RWPE1 (cell line): Measurements from ENCODE around the gene SLC2A3.
"Not testable (repeated sequence)": the region's sequence is repeated elsewhere in the genome, so short reads cannot be mapped to it uniquely, and the experiment has no call there.

ENCODE experiments used
- CTCF ChIA-PET: fragments of 350-600 bp; sonication (Branson Sonifier 250); formaldehyde crosslinking; extraction: SDS; loops from one replicate; lab custom pipeline; 2021; lab: Yijun Ruan, JAX
- POLR2A ChIA-PET: fragments of 400-600 bp; formaldehyde crosslinking; extraction: SDS; loops from one replicate; lab custom pipeline; 2020; ENCODE audit warnings: antibody characterized with exemption; ENCODE audit not compliant: low non-redundant PET; lab: Yijun Ruan, JAX
- DNase-seq: peaks from one replicate; pipeline ENCODE4 v3.0.0; 2012; ENCODE audit warnings: low spot score
- H3K27ac ChIP-seq: fragments of 450-650 bp; 2 replicates; pipeline ENCODE4 v1.5.1; 2017
- CTCF ChIP-seq: fragments of 450-650 bp; conservative IDR thresholded peaks from 2 replicates; pipeline ENCODE4 v1.5.1; 2017; ENCODE audit warnings: low read depth, mild to moderate bottlenecking

Gene SLC2A3

GRCh38 chr12:7917392-7918267 is 18.4 kb downstream of the SLC2A3 start:
- no peak overlapping the region for H3K27ac ChIP-seq
- no peak for DNase-seq
- POLR2A ChIA-PET = no interaction called here
- no peak for TF ChIP-seq CTCF
- CTCF ChIA-PET = interaction anchor here (0.7 kb wide), 1 partner anchor 33 kb away, joined by 3 read pairs; no protein-coding TSS in a partner anchor

- no peak overlapping the region for H3K27ac ChIP-seq
- CTCF ChIA-PET = no interaction called here
- POLR2A ChIA-PET = no interaction called here
These were observed 19.1 kb downstream of the SLC2A3 start for GRCh38 chr12:7916936-7917335.

GRCh38 chr12:7915661-7916403 is 20.2 kb downstream of the SLC2A3 start:
- H3K27ac ChIP-seq = no peak overlapping the region
- TF ChIP-seq CTCF = no peak
- ChIA-PET POLR2A (no interaction called here), CTCF (interaction anchor here (0.7 kb wide), 1 partner anchor 9 kb away, joined by 3 read pairs; no protein-coding TSS in a partner anchor)
- no peak for DNase-seq

More at GRCh38 chr12:7916936-7917335, 19.1 kb downstream of the SLC2A3 start:
- no peak for DNase-seq
- no peak for TF ChIP-seq CTCF

- DNase-seq, POLR2A ChIA-PET, H3K27ac ChIP-seq: not testable (repeated sequence)
- CTCF ChIA-PET = interaction anchor here (0.6 kb wide), 1 partner anchor 1117 kb away, joined by 4 read pairs; no protein-coding TSS in a partner anchor
These were observed 25.9 kb downstream of the SLC2A3 start for GRCh38 chr12:7910106-7910505.

GRCh38 chr12:7907009-7907408 is 29.0 kb downstream of the SLC2A3 start:
- no peak; the same call in 1 of the 2 replicates for TF ChIP-seq CTCF
- ChIA-PET CTCF (interaction anchor here (0.5 kb wide), 1 partner anchor 8 kb away, joined by 3 read pairs; no protein-coding TSS in a partner anchor), POLR2A (interaction anchor here (0.6 kb wide), 1 partner anchor 174 kb away, joined by 10 read pairs; no protein-coding TSS in a partner anchor)
- H3K27ac ChIP-seq = no peak overlapping the region
- DNase-seq = peak; percentile 48

GRCh38 chr12:7906303-7906702 is 29.7 kb downstream of the SLC2A3 start:
- POLR2A ChIA-PET = interaction anchor here (0.6 kb wide), 1 partner anchor 1180 kb away, joined by 3 read pairs; no protein-coding TSS in a partner anchor

GRCh38 chr12:7905600-7906125 is 30.3 kb downstream of the SLC2A3 start:
- H3K27ac ChIP-seq, POLR2A ChIA-PET, DNase-seq: not testable (repeated sequence)
- CTCF ChIA-PET = interaction anchor here (0.7 kb wide), 1 partner anchor 661 kb away, joined by 3 read pairs; no protein-coding TSS in a partner anchor

More at GRCh38 chr12:7906303-7906702, 29.7 kb downstream of the SLC2A3 start:
- H3K27ac ChIP-seq, DNase-seq: not testable (repeated sequence)
- CTCF ChIA-PET = interaction anchor here (0.5 to 0.7 kb wide), 2 partner anchors 9 to 662 kb away, joined by 3 read pairs; no protein-coding TSS in a partner anchor
